ENCODE results near the gene RUSF1. TPM values are rescaled to one million over a fixed set of nuclear protein-coding genes. Genes with fewer than 3 reads are reported as not detected.

RUSF1 gene
- total and polyA plus RNA-seq, 4 donors: 21.8 to 73.1 (median 49.5) TPM

DNA sequence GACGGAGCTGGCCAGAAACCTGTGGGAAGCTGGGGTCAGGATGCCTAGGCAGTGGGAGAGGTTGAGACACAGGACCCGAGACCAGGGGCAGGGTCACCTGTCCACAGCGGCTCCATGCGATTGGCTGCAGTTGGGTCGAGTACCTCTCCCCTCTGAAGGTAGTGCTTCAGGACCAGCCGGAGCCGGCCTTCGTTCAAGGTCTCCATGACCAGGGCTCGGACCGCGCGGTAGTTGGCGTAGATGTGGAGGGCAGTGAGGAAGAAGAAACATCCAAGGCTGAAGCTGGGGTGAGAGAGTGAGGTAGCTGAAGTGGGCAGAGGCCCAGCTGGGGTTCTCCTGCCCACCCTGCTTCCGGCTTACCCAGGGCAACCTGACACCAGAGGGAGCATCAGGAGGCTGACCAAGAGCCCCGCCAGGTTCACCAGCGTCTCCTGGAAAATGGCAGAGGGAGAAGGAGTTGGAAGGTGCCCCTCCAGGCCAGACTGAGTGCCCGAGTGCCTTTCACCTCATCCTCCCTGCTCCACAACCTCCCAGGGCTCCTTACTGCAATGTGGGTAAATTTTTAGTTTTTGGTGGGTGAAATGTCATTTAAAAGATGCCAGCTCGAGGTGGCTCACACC, 14.6 kb downstream of the RUSF1 start:
- Histone ChIP-seq H3K9ac (ENCODE audit: low read depth in 1 of 2, low read length in 2 of 2) (no peak overlapping the region), H3K27ac (ENCODE audit: low read depth in 1 of 2, low read length in 2 of 2) (no peak overlapping the region), H3K9me3 (ENCODE audit: control insufficient read depth in 4 of 4, low read length in 3 of 4) (no peaks in the 10 kb centered on the region), H3K36me3 (ENCODE audit: control insufficient read depth in 4 of 4, insufficient read depth in 3 of 4, low read depth in 1 of 4, low read length in 3 of 4) (peaks cover 6 to 63% (median 39%) of the 10 kb centered on the region in 4 donors), H3K4me3 (ENCODE audit: low read depth in 1 of 3, low read length in 3 of 3) (no peak overlapping the region), H3K27me3 (ENCODE audit: control insufficient read depth in 4 of 4, insufficient read depth in 4 of 4, low read length in 3 of 4) (no peaks in the 10 kb centered on the region), H3K4me1 (ENCODE audit: control insufficient read depth in 4 of 4, insufficient read depth in 4 of 4, low read length in 3 of 4) (peaks cover 0 to 2% (median 0%) of the 10 kb centered on the region in 4 donors)
- no peak for DNase-seq (ENCODE audit: low spot score)
- TF ChIP-seq, protein P1, sequence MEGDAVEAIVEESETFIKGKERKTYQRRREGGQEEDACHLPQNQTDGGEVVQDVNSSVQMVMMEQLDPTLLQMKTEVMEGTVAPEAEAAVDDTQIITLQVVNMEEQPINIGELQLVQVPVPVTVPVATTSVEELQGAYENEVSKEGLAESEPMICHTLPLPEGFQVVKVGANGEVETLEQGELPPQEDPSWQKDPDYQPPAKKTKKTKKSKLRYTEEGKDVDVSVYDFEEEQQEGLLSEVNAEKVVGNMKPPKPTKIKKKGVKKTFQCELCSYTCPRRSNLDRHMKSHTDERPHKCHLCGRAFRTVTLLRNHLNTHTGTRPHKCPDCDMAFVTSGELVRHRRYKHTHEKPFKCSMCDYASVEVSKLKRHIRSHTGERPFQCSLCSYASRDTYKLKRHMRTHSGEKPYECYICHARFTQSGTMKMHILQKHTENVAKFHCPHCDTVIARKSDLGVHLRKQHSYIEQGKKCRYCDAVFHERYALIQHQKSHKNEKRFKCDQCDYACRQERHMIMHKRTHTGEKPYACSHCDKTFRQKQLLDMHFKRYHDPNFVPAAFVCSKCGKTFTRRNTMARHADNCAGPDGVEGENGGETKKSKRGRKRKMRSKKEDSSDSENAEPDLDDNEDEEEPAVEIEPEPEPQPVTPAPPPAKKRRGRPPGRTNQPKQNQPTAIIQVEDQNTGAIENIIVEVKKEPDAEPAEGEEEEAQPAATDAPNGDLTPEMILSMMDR (IDR thresholded peaks at IDR 0.05; ENCODE audit: low read depth, low read length, missing input control): no peak
- TF ChIP-seq HNF4A (conservative IDR thresholded peaks at IDR 0.05) (no peak), FOXA2 (IDR thresholded peaks at IDR 0.05) (no peak), NR2F2 (IDR thresholded peaks at IDR 0.05) (no peak), YY1 (IDR thresholded peaks at IDR 0.05) (no peak), EGR1 (IDR thresholded peaks at IDR 0.05; ENCODE audit: low read depth in 2 of 2) (no peak)
- 98% methylated on average over 18 of the region's 18 CpGs for WGBS

DNA sequence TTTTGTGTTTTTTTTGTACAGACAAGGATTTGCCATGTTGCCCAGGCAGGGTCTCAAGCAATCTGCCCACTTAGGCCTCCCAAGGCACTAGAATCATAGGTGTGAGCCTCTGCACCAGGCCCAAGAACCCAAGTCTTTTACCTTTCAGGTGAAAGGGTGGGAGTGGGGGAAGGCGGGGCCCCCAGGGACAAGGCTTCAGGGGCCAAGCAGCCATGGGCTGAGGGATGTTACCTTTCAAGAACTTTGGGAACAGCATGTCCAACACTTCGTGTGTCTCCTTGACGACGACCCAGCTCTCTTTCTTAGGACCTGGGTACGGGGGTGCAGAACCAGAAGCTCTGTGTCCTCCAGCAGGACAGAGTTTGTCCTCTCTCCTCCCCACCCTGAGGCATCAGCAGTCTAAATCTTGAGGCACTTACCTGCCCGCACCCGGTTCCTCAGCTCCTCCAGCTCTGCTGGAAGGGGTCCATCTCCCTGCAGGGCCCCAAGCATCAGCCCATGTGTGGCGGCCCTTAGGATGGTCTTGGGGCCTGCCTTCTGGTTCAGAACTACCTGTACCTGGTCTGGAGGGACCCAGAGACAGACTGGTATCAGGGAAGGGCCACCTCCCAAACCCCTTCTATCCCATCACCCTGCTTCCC, 16.3 kb downstream of the RUSF1 start:
- TF ChIP-seq TAF1 (conservative IDR thresholded peaks at IDR 0.05): no peak
- no peak for TF ChIP-seq JUND (IDR thresholded peaks at IDR 0.05)
- TF ChIP-seq RAD21 (IDR thresholded peaks at IDR 0.05): no peak
- no peak for TF ChIP-seq HNF4G (IDR thresholded peaks at IDR 0.05)
- TF ChIP-seq, protein P1 (IDR thresholded peaks at IDR 0.05; ENCODE audit: low read depth, low read length, missing input control): no peak
- H3K9me3 ChIP-seq (ENCODE audit: control insufficient read depth in 4 of 4, low read length in 3 of 4): no peaks in the 10 kb centered on the region
- H3K9ac ChIP-seq (ENCODE audit: low read depth in 1 of 2, low read length in 2 of 2): no peak overlapping the region
- peaks cover 3 to 17% (median 11%) of the 10 kb centered on the region in 4 donors for H3K4me1 ChIP-seq (ENCODE audit: control insufficient read depth in 4 of 4, insufficient read depth in 4 of 4, low read length in 3 of 4)
- H3K4me3 ChIP-seq (ENCODE audit: low read depth in 1 of 3, low read length in 3 of 3): no peak overlapping the region
- H3K36me3 ChIP-seq (ENCODE audit: control insufficient read depth in 4 of 4, insufficient read depth in 3 of 4, low read depth in 1 of 4, low read length in 3 of 4): peaks cover 5 to 50% (median 26%) of the 10 kb centered on the region in 4 donors
- H3K27me3 ChIP-seq (ENCODE audit: control insufficient read depth in 4 of 4, insufficient read depth in 4 of 4, low read length in 3 of 4): no peaks in the 10 kb centered on the region
- WGBS: 97% methylated on average over 8 of the region's 8 CpGs
- no peak for DNase-seq (ENCODE audit: low spot score)
- H3K27ac ChIP-seq (ENCODE audit: low read depth in 1 of 2, low read length in 2 of 2): no peak overlapping the region

GRCh38 chr16:31489616-31490584, 18.3 kb downstream of the RUSF1 start:
- H3K27ac ChIP-seq (ENCODE audit: low read depth in 1 of 2, low read length in 2 of 2): no peak overlapping the region
- DNase-seq (ENCODE audit: low spot score): no peak
- H3K36me3 ChIP-seq (ENCODE audit: control insufficient read depth in 4 of 4, insufficient read depth in 3 of 4, low read depth in 1 of 4, low read length in 3 of 4): peaks cover 3 to 35% (median 16%) of the 10 kb centered on the region in 4 donors
- H3K9ac ChIP-seq (ENCODE audit: low read depth in 1 of 2, low read length in 2 of 2): no peak overlapping the region
- no peaks in the 10 kb centered on the region for H3K27me3 ChIP-seq (ENCODE audit: control insufficient read depth in 4 of 4, insufficient read depth in 4 of 4, low read length in 3 of 4)
- WGBS: 93% methylated on average over 22 of the region's 22 CpGs
- H3K4me1 ChIP-seq (ENCODE audit: control insufficient read depth in 4 of 4, insufficient read depth in 4 of 4, low read length in 3 of 4): peaks cover 3 to 17% (median 11%) of the 10 kb centered on the region in 4 donors
- H3K4me3 ChIP-seq (ENCODE audit: low read depth in 1 of 3, low read length in 3 of 3): no peak overlapping the region
- H3K9me3 ChIP-seq (ENCODE audit: control insufficient read depth in 4 of 4, low read length in 3 of 4): no peaks in the 10 kb centered on the region
- TF ChIP-seq, protein P2, sequence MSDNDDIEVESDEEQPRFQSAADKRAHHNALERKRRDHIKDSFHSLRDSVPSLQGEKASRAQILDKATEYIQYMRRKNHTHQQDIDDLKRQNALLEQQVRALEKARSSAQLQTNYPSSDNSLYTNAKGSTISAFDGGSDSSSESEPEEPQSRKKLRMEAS (IDR thresholded peaks at IDR 0.05): no peak
- TF ChIP-seq RAD21 (IDR thresholded peaks at IDR 0.05): no peak
- TF ChIP-seq TAF1 (conservative IDR thresholded peaks at IDR 0.05): no peak
- TF ChIP-seq HNF4A (conservative IDR thresholded peaks at IDR 0.05): no peak
- no peak for TF ChIP-seq ATF3 (IDR thresholded peaks at IDR 0.05)
- no peak for TF ChIP-seq GABPA (IDR thresholded peaks at IDR 0.05 in 1 of 2, conservative IDR thresholded peaks at IDR 0.05 in 1 of 2)
- TF ChIP-seq, protein P3, sequence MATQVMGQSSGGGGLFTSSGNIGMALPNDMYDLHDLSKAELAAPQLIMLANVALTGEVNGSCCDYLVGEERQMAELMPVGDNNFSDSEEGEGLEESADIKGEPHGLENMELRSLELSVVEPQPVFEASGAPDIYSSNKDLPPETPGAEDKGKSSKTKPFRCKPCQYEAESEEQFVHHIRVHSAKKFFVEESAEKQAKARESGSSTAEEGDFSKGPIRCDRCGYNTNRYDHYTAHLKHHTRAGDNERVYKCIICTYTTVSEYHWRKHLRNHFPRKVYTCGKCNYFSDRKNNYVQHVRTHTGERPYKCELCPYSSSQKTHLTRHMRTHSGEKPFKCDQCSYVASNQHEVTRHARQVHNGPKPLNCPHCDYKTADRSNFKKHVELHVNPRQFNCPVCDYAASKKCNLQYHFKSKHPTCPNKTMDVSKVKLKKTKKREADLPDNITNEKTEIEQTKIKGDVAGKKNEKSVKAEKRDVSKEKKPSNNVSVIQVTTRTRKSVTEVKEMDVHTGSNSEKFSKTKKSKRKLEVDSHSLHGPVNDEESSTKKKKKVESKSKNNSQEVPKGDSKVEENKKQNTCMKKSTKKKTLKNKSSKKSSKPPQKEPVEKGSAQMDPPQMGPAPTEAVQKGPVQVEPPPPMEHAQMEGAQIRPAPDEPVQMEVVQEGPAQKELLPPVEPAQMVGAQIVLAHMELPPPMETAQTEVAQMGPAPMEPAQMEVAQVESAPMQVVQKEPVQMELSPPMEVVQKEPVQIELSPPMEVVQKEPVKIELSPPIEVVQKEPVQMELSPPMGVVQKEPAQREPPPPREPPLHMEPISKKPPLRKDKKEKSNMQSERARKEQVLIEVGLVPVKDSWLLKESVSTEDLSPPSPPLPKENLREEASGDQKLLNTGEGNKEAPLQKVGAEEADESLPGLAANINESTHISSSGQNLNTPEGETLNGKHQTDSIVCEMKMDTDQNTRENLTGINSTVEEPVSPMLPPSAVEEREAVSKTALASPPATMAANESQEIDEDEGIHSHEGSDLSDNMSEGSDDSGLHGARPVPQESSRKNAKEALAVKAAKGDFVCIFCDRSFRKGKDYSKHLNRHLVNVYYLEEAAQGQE (IDR thresholded peaks at IDR 0.05): no peak

All from liver (tissue), 9 donors.